T-cell (primary cell): ENCODE results near the gene ARID4B. TPM values are rescaled to one million over a fixed set of nuclear protein-coding genes. Genes with fewer than 3 reads are reported as not detected.
A peak's percentile ranks its signal among the peaks of the same experiment; 100 is the strongest.

ENCODE experiments used
- ATAC-seq, 4 experiments: fragments of 200-7000 bp in 3 of 4; fragments of 150-1000 bp in 1 of 4; cut with Tn5 transposase; replicated peaks in 1 of 4; 1 replicate in 3 of 4; 2 replicates in 1 of 4; pipeline ENCODE4 v1.10.0; 2021; ENCODE audit warnings: moderate library complexity in 3 of 4, mild to moderate bottlenecking in 2 of 4, moderate number of reproducible peaks in 1 of 4
- CTCF ChIA-PET, 2 donors: fragments of 300-600 bp; sonication (Branson Sonifier 250); formaldehyde crosslinking; loops; one replicate each; lab custom pipeline; 2022; ENCODE audit warnings: antibody characterized with exemption in 2 of 2; lab: Charles Lee
- POLR2A ChIA-PET, 2 donors: fragments of 300-600 bp; sonication (Branson Sonifier 250); formaldehyde crosslinking; loops; one replicate each; lab custom pipeline; 2022; ENCODE audit warnings: antibody characterized with exemption in 2 of 2; lab: Charles Lee
- DNase-seq, 35 experiments: peaks; one replicate each; pipeline versions ENCODE4 v3.0.0 to v3.0.0-alpha.2; 2013 to 2023
- H3K27ac ChIP-seq: one replicate; pipeline ENCODE4 v1.5.1; 2013; ENCODE audit warnings: low read length
- H3K27me3 ChIP-seq, 2 experiments: replicated peaks in 1 of 2; 1 replicate in 1 of 2; 2 replicates in 1 of 2; pipeline versions ENCODE4 v1.6.1 to v1.7.0; 2013; ENCODE audit warnings: low read length in 1 of 2, mixed read lengths in 1 of 2; ENCODE audit not compliant: control insufficient read depth in 2 of 2, insufficient read depth in 2 of 2; ENCODE audit errors: extremely low read depth in 1 of 2
- H3K36me3 ChIP-seq, 2 donors: 1 replicate in 1 of 2; 2 replicates in 1 of 2; pipeline versions ENCODE4 v1.6.1 to v1.7.0; 2013; ENCODE audit warnings: low read length in 1 of 2; ENCODE audit not compliant: control insufficient read depth in 2 of 2, insufficient read depth in 1 of 2; ENCODE audit errors: extremely low read depth in 1 of 2
- H3K4me1 ChIP-seq, 2 experiments: 1 replicate in 1 of 2; 2 replicates in 1 of 2; pipeline versions ENCODE4 v1.6.1 to v1.7.0; 2013; ENCODE audit warnings: low read length in 2 of 2, mixed read lengths in 1 of 2; ENCODE audit not compliant: insufficient read depth in 2 of 2, control insufficient read depth in 1 of 2; ENCODE audit errors: extremely low read depth in 1 of 2
- H3K4me3 ChIP-seq, 2 donors: 1 replicate in 1 of 2; 2 replicates in 1 of 2; pipeline versions ENCODE4 v1.5.1 to v1.7.0; 2013; ENCODE audit warnings: mild to moderate bottlenecking in 2 of 2, low read length in 1 of 2, moderate library complexity in 1 of 2; ENCODE audit not compliant: control insufficient read depth in 1 of 2; ENCODE audit errors: extremely low read depth in 1 of 2
- H3K9me3 ChIP-seq: 2 replicates; pipeline ENCODE4 v1.7.0; 2013
- H3K27ac Mint-ChIP-seq, 2 donors: one replicate each; pipeline ENCODE4 v1.8.0; 2020 to 2021; ENCODE audit warnings: mild to moderate bottlenecking in 2 of 2, mixed read lengths in 2 of 2
- H3K27me3 Mint-ChIP-seq, 2 donors: one replicate each; pipeline ENCODE4 v1.8.0; 2021 to 2022; ENCODE audit warnings: mixed read lengths in 2 of 2
- H3K36me3 Mint-ChIP-seq: one replicate; pipeline ENCODE4 v1.8.0; 2021; ENCODE audit warnings: mixed read lengths
- H3K4me1 Mint-ChIP-seq, 3 donors: one replicate each; pipeline ENCODE4 v1.8.0; 2020 to 2022; ENCODE audit warnings: mixed read lengths in 3 of 3, mild to moderate bottlenecking in 1 of 3
- H3K4me3 Mint-ChIP-seq, 3 donors: one replicate each; pipeline ENCODE4 v1.8.0; 2020 to 2022; ENCODE audit warnings: mild to moderate bottlenecking in 3 of 3, mixed read lengths in 3 of 3, moderate library complexity in 3 of 3
- H3K9me3 Mint-ChIP-seq, 3 donors: one replicate each; pipeline ENCODE4 v1.8.0; 2020 to 2022; ENCODE audit warnings: mixed read lengths in 3 of 3
- WGBS: methylation state at CpG from one replicate; pipeline ENCODE4 v1.1.5; 2013; ENCODE audit warnings: missing lambda C conversion rate; ENCODE audit not compliant: insufficient coverage; 5-methylcytosine and 5-hydroxymethylcytosine counted together
- total RNA-seq, 35 experiments: library from RNA in 6 of 35; stranded (reverse) in 6 of 35; fragments of 120-200 nt in 1 of 35; gene quantifications; one replicate each; pipeline versions ENCODE4 v1.2.1 to v1.2.4 and lab custom pipeline; 2013 to 2026

ARID4B gene
- total RNA-seq, 5 donors from 2014 or later (not counting 1 experiment from before 2014, with no cell fraction given), result 70.4 to 151 (median 79.1) TPM

- Histone ChIP-seq H3K27ac (no peak overlapping the region), H3K27me3 (no peaks in the 10 kb centered on the region), H3K9me3 (no peaks in the 10 kb centered on the region), H3K4me1 (peaks cover 0 to 3% of the 10 kb centered on the region in 2 experiments), H3K36me3 (peaks cover 7 to 47% of the 10 kb centered on the region in 2 donors), H3K4me3 (no peak overlapping the region)
- no peaks in the 10 kb centered on the region for H3K27me3 Mint-ChIP-seq
- ChIA-PET POLR2A (no interaction called here), CTCF (no interaction called here)
- DNase-seq (no peak), ATAC-seq (no peak)
- no peaks in the 10 kb centered on the region for H3K9me3 Mint-ChIP-seq
- 90% methylated on average over 3 of the region's 12 CpGs for WGBS
- H3K4me1 Mint-ChIP-seq, result peaks cover 4 to 9% (median 5%) of the 10 kb centered on the region in 3 donors
- no peak overlapping the region for H3K4me3 Mint-ChIP-seq
- peaks cover 44% of the 10 kb centered on the region for H3K36me3 Mint-ChIP-seq
- no peak overlapping the region for H3K27ac Mint-ChIP-seq
Observed at GRCh38 chr1:235134171-235134570, 193.8 kb downstream of the ARID4B start.

- Histone ChIP-seq H3K36me3 (peaks cover 7 to 39% of the 10 kb centered on the region in 2 donors), H3K27me3 (no peaks in the 10 kb centered on the region), H3K4me1 (peaks cover 0 to 10% of the 10 kb centered on the region in 2 experiments), H3K27ac (no peak overlapping the region), H3K4me3 (no peak overlapping the region), H3K9me3 (no peaks in the 10 kb centered on the region)
- ChIA-PET CTCF (no interaction called here), POLR2A (interaction anchor here (0.6 to 1.3 kb wide), 6 partner anchors 11 to 174 kb away, joined by 3 to 10 read pairs (median 4); partner anchors contain the start of gene RBM34 (in 1 of the 2))
- DNase-seq (no peak), ATAC-seq (no peak)
- Mint-ChIP-seq H3K27me3 (no peaks in the 10 kb centered on the region), H3K36me3 (peaks cover 33% of the 10 kb centered on the region), H3K9me3 (no peaks in the 10 kb centered on the region), H3K4me3 (no peak overlapping the region), H3K27ac (peak overlapping the region in 1 of 2 donors; percentile 24), H3K4me1 (peaks cover 3 to 11% (median 6%) of the 10 kb centered on the region in 3 donors)
- 100% methylated on average over 2 of the region's 3 CpGs for WGBS
Observed at GRCh38 chr1:235133086-235133485, 194.9 kb downstream of the ARID4B start.

- H3K9me3 Mint-ChIP-seq, result no peaks in the 10 kb centered on the region
- no peaks in the 10 kb centered on the region for H3K9me3 ChIP-seq
- DNase-seq (no peak), ATAC-seq (no peak)
- H3K27ac Mint-ChIP-seq, result no peak overlapping the region
- WGBS, result 63% methylated on average over 1 of the region's 6 CpGs
- H3K4me3 Mint-ChIP-seq, result no peak overlapping the region
- ChIA-PET POLR2A (interaction anchor here in 1 of 2 donors (0.5 kb wide), 1 partner anchor 98 kb away, joined by 4 read pairs; no protein-coding TSS in a partner anchor), CTCF (no interaction called here)
- H3K27me3 Mint-ChIP-seq, result no peaks in the 10 kb centered on the region
- peaks cover 0 to 27% of the 10 kb centered on the region in 2 donors for H3K36me3 ChIP-seq
- peaks cover 24% of the 10 kb centered on the region for H3K36me3 Mint-ChIP-seq
- peaks cover 4 to 17% of the 10 kb centered on the region in 2 experiments for H3K4me1 ChIP-seq
- H3K27ac ChIP-seq, result no peak overlapping the region
- H3K27me3 ChIP-seq, result no peaks in the 10 kb centered on the region
- H3K4me1 Mint-ChIP-seq, result peaks cover 6 to 21% (median 14%) of the 10 kb centered on the region in 3 donors
- H3K4me3 ChIP-seq, result no peak overlapping the region
Observed at GRCh38 chr1:235131961-235132360, 196.0 kb downstream of the ARID4B start.

- POLR2A ChIA-PET, result no interaction called here
- peak overlapping the region in 1 of 2 donors; percentile 61 for H3K27ac Mint-ChIP-seq
Observed at GRCh38 chr1:235130766-235131270, 197.2 kb downstream of the ARID4B start.

GRCh38 chr1:235129774-235130570, 198.0 kb downstream of the ARID4B start:
- H3K36me3 Mint-ChIP-seq, result peaks cover 13% of the 10 kb centered on the region
- 100% methylated on average over 1 of the region's 4 CpGs for WGBS
- CTCF ChIA-PET, result interaction anchor here in 1 of 2 donors (0.6 to 1.0 kb wide), 2 partner anchors 9 to 31 kb away, joined by 3 read pairs; partner anchors contain the start of gene RBM34

More at GRCh38 chr1:235130766-235131270, 197.2 kb downstream of the ARID4B start:
- Histone ChIP-seq H3K9me3 (no peaks in the 10 kb centered on the region), H3K36me3 (peaks cover 0 to 20% of the 10 kb centered on the region in 2 donors), H3K4me3 (no peak overlapping the region), H3K27me3 (no peaks in the 10 kb centered on the region), H3K4me1 (peaks cover 6 to 27% of the 10 kb centered on the region in 2 experiments), H3K27ac (no peak overlapping the region)
- Mint-ChIP-seq H3K9me3 (no peaks in the 10 kb centered on the region), H3K36me3 (peaks cover 17% of the 10 kb centered on the region), H3K4me3 (no peak overlapping the region), H3K4me1 (peaks cover 18 to 33% (median 26%) of the 10 kb centered on the region in 3 donors), H3K27me3 (no peaks in the 10 kb centered on the region)
- CTCF ChIA-PET, result no interaction called here
- DNase-seq (no peak), ATAC-seq (no peak)
- WGBS, result 95% methylated on average over 5 of the region's 7 CpGs

More at GRCh38 chr1:235129774-235130570, 198.0 kb downstream of the ARID4B start:
- peak overlapping the region; percentile 61 to 69 for H3K27ac Mint-ChIP-seq
- no peaks in the 10 kb centered on the region for H3K9me3 Mint-ChIP-seq
- H3K27me3 Mint-ChIP-seq, result no peaks in the 10 kb centered on the region
- H3K27ac ChIP-seq, result no peak overlapping the region
- H3K27me3 ChIP-seq, result no peaks in the 10 kb centered on the region
- DNase-seq (no peak), ATAC-seq (no peak)
- H3K4me3 ChIP-seq, result no peak overlapping the region
- peaks cover 6 to 36% of the 10 kb centered on the region in 2 experiments for H3K4me1 ChIP-seq
- H3K4me3 Mint-ChIP-seq, result peak overlapping the region in 2 of 3 donors; percentile 39 to 41
- POLR2A ChIA-PET, result interaction anchor here in 1 of 2 donors (0.7 kb wide), 2 partner anchors 67 to 75 kb away, joined by 5 to 6 read pairs; no protein-coding TSS in a partner anchor
- peaks cover 24 to 41% (median 32%) of the 10 kb centered on the region in 3 donors for H3K4me1 Mint-ChIP-seq
- H3K9me3 ChIP-seq, result no peaks in the 10 kb centered on the region
- H3K36me3 ChIP-seq, result peaks cover 0 to 13% of the 10 kb centered on the region in 2 donors
